GM12878 (cell line): ENCODE results near the gene REPS1. TPM values are rescaled to one million over a fixed set of nuclear protein-coding genes. Genes with fewer than 3 reads are reported as not detected.

Source experiments
- ATF7 ChIP-seq: fragments of 450-650 bp; IDR thresholded peaks from 2 replicates; pipeline ENCODE4 v1.6.1; 2016; ENCODE audit warnings: low read depth, mild to moderate bottlenecking
- CBFB ChIP-seq: IDR thresholded peaks from 2 replicates; pipeline ENCODE4 v1.6.1; 2016; ENCODE audit warnings: antibody characterized with exemption, low read depth
- CEBPB ChIP-seq, 2 experiments: fragments of 150-350 bp in 1 of 2; IDR thresholded peaks; 2 replicates each; pipeline ENCODE4 v1.6.1; 2012 to 2014; ENCODE audit warnings: low read depth in 2 of 2, low read length in 2 of 2, borderline replicate concordance in 1 of 2, inconsistent platforms in 1 of 2
- EED ChIP-seq: sonication (generic); IDR thresholded peaks from 2 replicates; pipeline ENCODE4 v1.6.1; 2016; ENCODE audit warnings: antibody characterized with exemption, low read depth
- FOXK2 ChIP-seq: fragments of 450-650 bp; IDR thresholded peaks from 2 replicates; pipeline ENCODE4 v1.6.1; 2017; ENCODE audit warnings: mild to moderate bottlenecking, moderate library complexity
- HDAC6 ChIP-seq: fragments of 200-600 bp; sonication (generic); IDR thresholded peaks from one replicate; pipeline ENCODE4 v1.8.0; 2017; ENCODE audit warnings: antibody characterized with exemption; ENCODE audit not compliant: unreplicated experiment
- HSF1 ChIP-seq: fragments of 150-350 bp; IDR thresholded peaks from 2 replicates; pipeline ENCODE4 v1.6.1; 2014; ENCODE audit warnings: mild to moderate bottlenecking, low read depth, low read length
- IKZF2 ChIP-seq, 2 experiments: fragments of 450-650 bp; IDR thresholded peaks; 2 replicates each; pipeline ENCODE4 v1.6.1; 2017; ENCODE audit warnings: mild to moderate bottlenecking in 2 of 2, moderate library complexity in 2 of 2
- IRF3 ChIP-seq: fragments of 450-650 bp; IDR thresholded peaks from 2 replicates; pipeline ENCODE4 v1.6.1; 2014; ENCODE audit warnings: mild to moderate bottlenecking
- KLF5 ChIP-seq: fragments of 450-650 bp; IDR thresholded peaks from 2 replicates; pipeline ENCODE4 v1.6.1; 2014; ENCODE audit warnings: mild to moderate bottlenecking; ENCODE audit not compliant: partially characterized antibody
- MEF2A ChIP-seq: IDR thresholded peaks from 2 replicates; pipeline ENCODE4 v1.6.1; 2011; ENCODE audit warnings: low read depth, mild to moderate bottlenecking, low read length, moderate library complexity; ENCODE audit not compliant: insufficient read depth
- MTA3 ChIP-seq: IDR thresholded peaks from 2 replicates; pipeline ENCODE4 v1.6.1; 2012; ENCODE audit warnings: low read length, inconsistent platforms, borderline replicate concordance
- NFYA ChIP-seq: IDR thresholded peaks from 2 replicates; pipeline ENCODE4 v1.6.1; 2011; ENCODE audit warnings: low read depth, mild to moderate bottlenecking, low read length, improper control_type of control experiment, borderline replicate concordance
- NFYB ChIP-seq: IDR thresholded peaks from 2 replicates; pipeline ENCODE4 v1.6.1; 2011; ENCODE audit warnings: low read depth, mild to moderate bottlenecking, low read length, improper control_type of control experiment, moderate library complexity; ENCODE audit not compliant: insufficient read depth
- PAX8 ChIP-seq: fragments of 450-650 bp; IDR thresholded peaks from 2 replicates; pipeline ENCODE4 v1.6.1; 2017; ENCODE audit warnings: mild to moderate bottlenecking, moderate library complexity
- POLR2AphosphoS5 ChIP-seq: IDR thresholded peaks from 2 replicates; pipeline ENCODE4 v1.6.1; 2011; ENCODE audit warnings: mild to moderate bottlenecking, low read length, inconsistent platforms
- POU2F2 ChIP-seq: IDR thresholded peaks from 3 replicates; pipeline ENCODE4 v1.6.1; 2011; ENCODE audit warnings: low read depth, mild to moderate bottlenecking, low read length, borderline replicate concordance
- SIX5 ChIP-seq: IDR thresholded peaks from 2 replicates; pipeline ENCODE4 v1.6.1; 2011; ENCODE audit warnings: mild to moderate bottlenecking, low read depth, low read length, moderate library complexity; ENCODE audit not compliant: severe bottlenecking
- SMAD1 ChIP-seq: fragments of 450-650 bp; IDR thresholded peaks from 2 replicates; pipeline ENCODE4 v1.6.1; 2018; ENCODE audit warnings: mild to moderate bottlenecking, low read depth; ENCODE audit not compliant: partially characterized antibody
- STAT3 ChIP-seq: IDR thresholded peaks from 2 replicates; pipeline ENCODE4 v1.6.1; 2011; ENCODE audit warnings: low read depth, low read length, improper control_type of control experiment
- SUZ12 ChIP-seq: fragments of 200-600 bp; sonication (generic); IDR thresholded peaks from one replicate; pipeline ENCODE4 v1.6.1; 2018; ENCODE audit warnings: antibody characterized with exemption, mild to moderate bottlenecking; ENCODE audit not compliant: unreplicated experiment
- TARDBP ChIP-seq: IDR thresholded peaks from 2 replicates; pipeline ENCODE4 v1.6.1; 2016; ENCODE audit warnings: borderline replicate concordance
- TCF12 ChIP-seq: IDR thresholded peaks from 2 replicates; pipeline ENCODE4 v1.6.1; 2011; ENCODE audit warnings: low read depth, mild to moderate bottlenecking, low read length
- WRNIP1 ChIP-seq: IDR thresholded peaks from 2 replicates; pipeline ENCODE4 v1.6.1; 2011; ENCODE audit warnings: low read depth, low read length, improper control_type of control experiment, borderline replicate concordance
- ZBTB4 ChIP-seq: fragments of 450-650 bp; formaldehyde crosslinking; IDR thresholded peaks from 2 replicates; pipeline ENCODE4 v1.4.0; 2022; ENCODE audit warnings: mild to moderate bottlenecking, moderate library complexity
- ZNF622 ChIP-seq: fragments of 450-650 bp; IDR thresholded peaks from 2 replicates; pipeline ENCODE4 v1.6.1; 2017; ENCODE audit warnings: mild to moderate bottlenecking, inconsistent platforms
- polyA plus RNA-seq, 11 experiments: library from polyadenylated mRNA; depleted of rRNA in 4 of 11; unstranded in 6 of 11; stranded (reverse) in 5 of 11; fragments of >200 nt; fragmentation: Nextera tagmentation in 4 of 11; fragmentation: Illumina TruSeq in 1 of 11; extraction: Ambion mirVana in 4 of 11; extraction: Trizol in 1 of 11; gene quantifications; 1 replicate in 1 of 11; 2 replicates in 10 of 11; pipeline versions ENCODE4 v1.2.1 to v1.2.3, GENCODE V29; 2011 to 2016; ENCODE audit warnings: inconsistent platforms in 2 of 11, missing spikeins in 2 of 11, low read depth in 1 of 11
- total RNA-seq, 4 experiments: library from RNA; depleted of rRNA in 3 of 4; stranded (reverse); fragments of >200 nt in 3 of 4; fragmentation: Illumina TruSeq in 1 of 4; extraction: Trizol in 1 of 4; gene quantifications; 2 replicates each; pipeline versions ENCODE4 v1.2.1 to v1.2.3, GENCODE V29; 2013 to 2021

REPS1 gene
- total and polyA plus RNA-seq, 10 of the 15 experiments (the other 5 are each of a cell fraction or from before 2014, with no cell fraction given), result 13.7 to 59.3 (median 31.7) TPM

- TF ChIP-seq MTA3, result no peak
- TF ChIP-seq STAT3, result no peak
- TF ChIP-seq ZBTB4 (CRISPR knock-in tag), result no peak
- TF ChIP-seq POU2F2, result peak; percentile 17; the same call in 1 of the 3 replicates
- no peak for TF ChIP-seq SIX5
- TF ChIP-seq POLR2AphosphoS5, result peak; percentile 79
- TF ChIP-seq FOXK2, result no peak
- no peak; the same call in 1 of the 2 replicates for TF ChIP-seq TARDBP
- no peak for TF ChIP-seq CEBPB (IDR thresholded peaks at IDR 0.05; ENCODE audit: borderline replicate concordance in 1 of 2, low read depth in 2 of 2, low read length in 2 of 2)
- peak; percentile 78 for TF ChIP-seq EED
- TF ChIP-seq MEF2A, result no peak
- no peak for TF ChIP-seq SMAD1
- TF ChIP-seq TCF12, result peak; percentile 53; the same call in 1 of the 2 replicates
- no peak for TF ChIP-seq NFYB
- TF ChIP-seq HSF1, result no peak
- TF ChIP-seq SUZ12, result no peak
- TF ChIP-seq NFYA, result no peak
- no peak for TF ChIP-seq KLF5
- TF ChIP-seq PAX8, result no peak
- no peak for TF ChIP-seq WRNIP1
- TF ChIP-seq CBFB, result no peak
- TF ChIP-seq IRF3, result no peak
- no peak for TF ChIP-seq HDAC6
- no peak for TF ChIP-seq ZNF622
- TF ChIP-seq IKZF2 (IDR thresholded peaks at IDR 0.05), result peak; percentile 76 to 79
- no peak for TF ChIP-seq ATF7
These were observed at the start of gene REPS1 (continued) for GRCh38 chr6:138987643-138988468.
